GM19395 (cell line): ENCODE measurements around the gene TSPEAR.
"Not testable (repeated sequence)": the region's sequence is repeated elsewhere in the genome, so short reads cannot be mapped to it uniquely, and the experiment has no call there.

ENCODE experiments used
- ATAC-seq: cut with Tn5 transposase; IDR thresholded peaks from one replicate; pipeline ENCODE4 v1.9.1; 2021; ENCODE audit warnings: mild to moderate bottlenecking, moderate library complexity; ENCODE audit not compliant: unreplicated experiment

Gene TSPEAR

GRCh38 chr21:44556879-44557278 is 154.5 kb downstream of the TSPEAR start:
- no peak for ATAC-seq

DNA sequence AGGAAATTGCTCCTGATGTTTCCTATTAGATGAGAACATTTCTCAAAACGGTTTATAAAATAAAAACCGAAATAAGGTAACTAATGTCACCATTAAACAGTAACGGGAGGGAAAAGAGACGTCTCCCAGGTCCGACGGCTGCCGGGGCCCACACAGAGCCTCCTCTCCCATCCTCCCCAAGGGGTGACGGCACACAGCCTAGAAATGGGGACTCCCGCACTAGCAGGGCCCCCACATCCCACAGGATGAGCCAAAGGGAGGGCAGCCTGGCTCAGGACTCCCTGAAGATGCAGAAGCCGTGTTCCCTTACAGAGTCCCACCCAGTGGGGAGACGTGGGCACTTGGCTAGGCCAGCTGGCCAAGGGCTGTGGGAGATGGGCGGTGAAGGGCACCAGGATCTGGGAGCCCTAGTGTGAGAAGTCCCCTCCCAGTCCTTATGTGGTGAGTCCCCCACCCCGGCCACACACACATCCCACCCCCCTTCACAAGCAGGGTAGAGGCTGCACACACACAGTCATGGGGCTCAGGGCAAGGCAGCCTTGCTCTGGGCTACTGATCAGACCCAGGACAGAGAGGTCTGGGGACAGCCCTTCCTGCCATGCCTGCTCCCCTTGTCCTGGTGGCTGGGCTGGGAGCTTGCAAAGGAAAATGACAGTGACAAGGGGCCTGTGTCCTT is 156.0 kb downstream of the TSPEAR start:
- no peak for ATAC-seq

DNA sequence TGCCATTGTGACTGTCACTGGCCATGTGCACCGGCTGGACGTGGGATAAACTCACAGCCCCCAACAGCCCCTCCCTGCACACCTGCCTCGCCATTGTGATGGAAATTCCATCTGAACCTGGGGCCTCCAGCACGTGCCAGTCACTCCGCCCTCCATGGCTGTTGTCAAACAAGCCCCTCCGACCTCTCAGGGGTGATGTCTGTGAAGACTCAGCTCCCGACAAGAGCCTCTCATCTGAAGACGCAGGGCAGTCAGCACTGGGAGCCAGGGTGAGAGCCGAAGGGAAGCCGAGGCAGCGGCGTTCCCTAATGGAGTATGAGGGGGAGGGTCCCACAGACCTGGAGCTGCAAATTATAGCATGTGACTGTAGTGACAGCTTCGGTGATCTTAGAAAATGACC is 158.7 kb downstream of the TSPEAR start:
- no peak for ATAC-seq

- no peak for ATAC-seq
Measured at GRCh38 chr21:44552136-44552535, 159.2 kb downstream of the TSPEAR start.

GRCh38 chr21:44551340-44551961 is 159.9 kb downstream of the TSPEAR start, which contains the start of gene KRTAP10-2:
Gene KRTAP10-2, minus strand, starts transcription at chr21:44551505. Its CDS starts 47 bp downstream, at chr21:44551458.
- no peak for ATAC-seq

DNA sequence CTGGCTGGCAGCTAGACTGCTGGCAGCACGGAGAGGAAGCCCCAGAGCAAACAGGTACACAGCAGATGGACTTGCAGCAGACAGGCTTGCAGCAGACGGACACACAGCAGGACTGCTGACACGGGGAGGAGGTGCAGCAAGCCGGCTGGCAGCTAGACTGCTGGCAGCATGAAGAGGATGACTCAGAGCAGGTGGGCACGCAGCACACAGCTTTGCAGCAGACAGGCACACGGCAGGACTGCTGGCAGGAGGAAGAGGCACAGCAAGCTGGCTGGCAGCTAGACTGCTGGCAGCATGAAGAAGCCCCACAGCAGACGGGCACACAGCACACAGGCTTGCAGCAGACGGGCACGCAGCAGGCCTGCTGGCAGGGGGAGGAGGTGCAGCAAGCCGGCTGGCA is 160.6 kb downstream of the TSPEAR start:
- no peak for ATAC-seq

DNA sequence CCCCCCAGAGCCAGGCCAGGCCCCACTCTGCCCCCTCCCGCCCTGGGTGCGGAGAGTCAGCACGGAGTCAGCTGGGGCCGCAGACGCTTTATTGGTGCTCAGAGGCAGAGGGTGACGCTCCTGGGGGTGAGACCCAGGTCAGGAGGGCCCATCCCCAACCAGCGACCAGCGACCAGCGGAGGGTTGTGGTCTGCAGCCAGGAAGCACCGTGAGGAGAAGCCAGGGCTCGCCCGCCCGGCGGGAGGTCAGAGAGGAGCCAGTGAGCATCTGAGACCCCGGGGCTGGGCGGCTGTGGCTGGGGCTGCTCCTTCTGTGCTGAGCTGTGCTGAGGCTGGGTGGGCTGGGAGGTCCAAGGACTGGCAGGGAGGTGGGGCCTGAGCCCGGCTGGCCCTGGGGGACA is 161.1 kb downstream of the TSPEAR start:
- not testable (repeated sequence) for ATAC-seq

- ATAC-seq, result no peak
Measured at GRCh38 chr21:44549525-44550211, 161.7 kb downstream of the TSPEAR start.

GRCh38 chr21:44548922-44549321 is 162.4 kb downstream of the TSPEAR start:
- no peak for ATAC-seq

DNA sequence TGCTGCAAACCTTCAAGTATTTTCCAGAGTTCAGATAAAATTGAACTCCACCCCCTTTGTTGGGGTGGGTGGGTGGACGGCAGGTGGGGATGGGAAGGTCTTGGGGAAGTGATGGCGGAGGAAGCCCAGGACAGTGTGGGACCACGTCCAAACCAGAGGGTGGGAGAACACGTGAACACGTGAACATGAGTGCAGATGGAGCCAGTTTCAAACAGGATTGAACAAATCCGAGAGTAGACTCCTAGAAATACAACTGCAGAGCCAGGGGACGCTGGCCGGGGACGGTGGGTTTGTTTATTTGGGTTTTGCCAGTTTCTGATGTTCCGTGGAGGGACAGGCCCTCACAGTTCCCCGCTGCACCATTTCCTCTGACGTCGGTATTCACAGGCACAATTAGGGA is 163.0 kb downstream of the TSPEAR start:
- ATAC-seq, result no peak

DNA sequence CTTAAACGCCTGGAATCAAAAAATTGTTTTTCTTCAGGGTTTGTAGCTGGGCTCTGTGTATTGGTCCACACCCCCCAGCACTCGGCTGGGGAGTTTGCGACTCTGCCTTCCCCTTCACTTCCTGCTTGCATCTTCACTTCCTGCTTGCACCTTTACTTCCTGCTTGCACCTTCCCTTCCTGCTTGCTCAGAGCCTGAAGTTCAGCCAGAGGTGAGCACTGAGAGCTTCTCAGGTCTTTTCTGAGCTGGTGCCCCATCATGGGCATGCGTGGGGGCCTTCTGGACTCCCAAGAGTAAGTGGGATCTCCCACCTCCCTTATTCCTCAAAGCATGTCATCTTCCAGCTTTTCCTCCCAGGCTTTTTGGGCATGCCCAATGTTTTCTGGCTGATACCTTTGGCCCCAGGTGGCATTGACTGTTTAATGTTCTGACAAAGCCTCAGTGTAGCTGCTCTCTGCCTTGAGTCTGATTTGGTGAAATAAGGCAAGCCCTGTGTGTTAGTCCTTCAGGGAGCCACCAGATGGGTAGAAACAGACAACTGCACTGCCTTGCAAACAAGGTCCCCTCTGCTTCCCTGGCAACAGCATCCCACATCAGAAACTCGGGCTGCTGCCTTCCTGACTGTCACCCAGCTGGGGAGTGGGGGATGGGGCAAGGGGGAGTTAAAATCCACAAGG is 163.6 kb downstream of the TSPEAR start:
- no peak for ATAC-seq

DNA sequence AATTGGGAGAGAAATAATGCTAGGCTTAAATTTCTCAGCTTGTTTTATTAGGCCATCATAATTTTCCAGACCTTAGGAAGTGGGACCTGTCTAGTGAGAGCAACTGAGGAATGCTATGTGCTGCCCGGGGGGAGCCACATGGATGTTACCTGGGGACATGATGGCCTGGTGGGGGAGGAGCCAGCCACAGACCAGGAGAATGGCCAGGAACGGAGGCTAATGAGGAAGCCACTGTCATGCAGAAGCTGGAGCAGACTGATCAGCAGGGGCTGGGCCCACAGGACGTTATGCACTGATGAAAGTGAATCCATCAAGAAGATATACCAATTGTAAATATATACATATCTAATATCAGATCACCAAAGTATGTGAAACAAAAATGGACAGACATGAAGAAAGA is 166.8 kb downstream of the TSPEAR start:
- ATAC-seq, result no peak

DNA sequence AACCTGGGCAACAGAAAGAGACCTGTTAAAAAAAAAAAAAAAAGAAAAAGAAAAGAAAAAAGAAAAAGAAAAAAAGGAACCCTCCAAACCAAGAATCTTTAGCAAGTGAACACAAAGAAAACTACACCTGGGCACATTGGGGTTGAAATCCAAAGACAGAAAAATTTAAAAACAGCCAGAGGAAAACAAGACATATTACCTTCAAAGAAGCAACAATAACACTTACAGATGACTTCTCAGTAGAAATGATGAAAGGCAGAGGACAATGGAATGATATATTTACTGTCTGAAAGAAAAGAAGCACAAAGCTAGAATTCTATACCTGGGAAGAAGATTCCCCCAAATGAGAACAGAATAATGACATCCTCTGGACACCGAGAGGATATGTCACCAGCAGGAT is 168.7 kb downstream of the TSPEAR start:
- no peak for ATAC-seq

DNA sequence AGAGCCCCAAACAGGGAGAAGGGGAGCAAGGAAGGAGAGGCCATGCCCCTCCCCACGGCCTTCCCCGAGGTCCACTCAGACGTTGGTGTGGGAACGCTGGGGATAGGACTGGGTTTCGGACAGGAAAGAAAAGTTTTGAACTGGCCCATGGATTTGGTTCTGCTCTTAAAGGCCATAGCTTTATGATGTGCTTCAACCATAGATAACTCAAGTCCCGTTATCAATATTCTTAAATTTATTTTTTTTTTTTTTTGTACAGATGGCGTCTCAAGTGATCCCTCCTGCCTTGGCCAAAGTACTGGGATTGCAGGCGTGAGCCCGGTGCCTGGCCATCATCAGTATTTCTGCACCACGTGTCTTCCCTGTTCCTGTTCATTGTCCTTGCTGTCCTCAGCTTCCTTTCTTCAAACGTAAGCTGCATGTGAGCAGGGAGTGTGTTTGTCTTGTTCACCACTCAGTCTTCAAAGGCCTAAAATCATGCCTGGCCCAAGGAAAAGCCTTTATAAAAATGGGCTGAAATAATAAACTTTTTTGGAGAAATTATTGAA is 170.6 kb downstream of the TSPEAR start:
- ATAC-seq, result no peak

- no peak for ATAC-seq
Measured at GRCh38 chr21:44539991-44540666, 171.2 kb downstream of the TSPEAR start, which contains the start of gene KRTAP10-1. Gene KRTAP10-1, minus strand, starts transcription at chr21:44540195. Its CDS starts 45 bp downstream, at chr21:44540150.

DNA sequence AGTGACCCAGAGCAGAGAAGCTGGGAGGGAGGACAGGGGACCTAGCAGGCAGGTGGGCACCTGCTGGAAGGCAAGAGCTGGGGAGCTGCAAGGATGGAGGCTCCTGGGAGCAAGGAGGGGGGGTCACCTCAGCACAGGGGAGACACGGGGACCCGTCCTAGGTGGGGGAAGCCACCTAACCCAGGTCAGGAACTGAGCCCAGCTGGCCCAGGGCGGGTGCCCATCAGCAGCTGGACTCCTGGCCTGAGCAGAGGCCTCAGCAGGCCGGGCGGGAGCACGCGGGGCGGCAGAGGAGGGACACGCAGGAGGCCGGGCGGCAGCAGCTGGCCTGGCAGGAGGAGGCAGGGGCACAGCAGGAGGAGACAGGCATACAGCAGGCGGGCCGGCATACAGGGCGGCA is 172.3 kb downstream of the TSPEAR start:
- ATAC-seq, result no peak

GRCh38 chr21:44537930-44538911 is 173.2 kb downstream of the TSPEAR start:
- ATAC-seq, result no peak

DNA sequence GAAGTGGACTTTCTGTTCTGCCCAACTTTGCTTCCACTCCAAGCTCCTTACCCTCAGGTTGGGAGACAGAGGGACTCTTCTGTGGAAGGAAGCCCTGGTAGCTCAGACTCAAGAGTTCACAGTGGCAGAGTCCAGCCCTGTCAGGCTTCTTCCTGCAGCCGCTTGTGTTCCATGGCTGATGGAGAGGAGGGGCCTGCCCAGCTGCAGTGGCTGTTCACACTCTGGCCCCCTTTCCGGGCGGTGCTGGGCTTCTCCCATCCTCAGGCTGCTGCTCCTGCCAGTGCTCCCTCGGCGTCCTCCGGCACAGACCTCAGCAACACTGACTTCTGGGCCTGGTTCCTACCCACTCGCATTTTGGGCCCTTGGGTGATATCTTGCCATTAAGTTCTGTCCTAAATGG is 175.4 kb downstream of the TSPEAR start:
- no peak for ATAC-seq

DNA sequence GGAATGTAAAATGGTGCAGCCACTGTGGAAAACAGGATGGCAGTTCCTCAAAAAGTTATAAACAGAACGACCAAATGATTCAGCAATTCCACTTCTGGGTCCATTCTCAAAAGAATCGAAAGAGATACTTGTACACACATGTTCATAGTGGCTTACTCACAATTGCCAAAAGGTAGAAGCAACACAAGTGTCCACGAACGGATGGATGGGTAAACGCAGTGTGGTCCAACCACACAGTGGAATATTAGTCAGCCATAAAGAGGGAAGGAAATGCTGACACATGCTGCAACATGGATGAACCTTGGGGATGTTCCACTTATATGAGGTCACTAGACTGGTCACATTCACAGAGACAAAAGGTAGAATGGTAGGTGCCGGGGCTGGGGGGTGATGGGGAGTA is 176.7 kb downstream of the TSPEAR start:
- no peak for ATAC-seq
